Tongue (tissue), 2 donors: ENCODE data around the gene PRKRIP1. TPM values are rescaled to one million over a fixed set of nuclear protein-coding genes. Genes with fewer than 3 reads are reported as not detected.
"Not testable (repeated sequence)": the region's sequence is repeated elsewhere in the genome, so short reads cannot be mapped to it uniquely, and the experiment has no call there.

Source experiments
- DNase-seq: peaks from one replicate; pipeline ENCODE4 v3.0.0-alpha.2; 2015
- total RNA-seq: library from RNA; depleted of rRNA; stranded (reverse); fragments of >200 nt; gene quantifications from one replicate; pipeline ENCODE4 v1.2.3, GENCODE V29; 2014

The PRKRIP1 gene
- total RNA-seq, 1 donor from 2014 or later, result 35.2 TPM

DNA sequence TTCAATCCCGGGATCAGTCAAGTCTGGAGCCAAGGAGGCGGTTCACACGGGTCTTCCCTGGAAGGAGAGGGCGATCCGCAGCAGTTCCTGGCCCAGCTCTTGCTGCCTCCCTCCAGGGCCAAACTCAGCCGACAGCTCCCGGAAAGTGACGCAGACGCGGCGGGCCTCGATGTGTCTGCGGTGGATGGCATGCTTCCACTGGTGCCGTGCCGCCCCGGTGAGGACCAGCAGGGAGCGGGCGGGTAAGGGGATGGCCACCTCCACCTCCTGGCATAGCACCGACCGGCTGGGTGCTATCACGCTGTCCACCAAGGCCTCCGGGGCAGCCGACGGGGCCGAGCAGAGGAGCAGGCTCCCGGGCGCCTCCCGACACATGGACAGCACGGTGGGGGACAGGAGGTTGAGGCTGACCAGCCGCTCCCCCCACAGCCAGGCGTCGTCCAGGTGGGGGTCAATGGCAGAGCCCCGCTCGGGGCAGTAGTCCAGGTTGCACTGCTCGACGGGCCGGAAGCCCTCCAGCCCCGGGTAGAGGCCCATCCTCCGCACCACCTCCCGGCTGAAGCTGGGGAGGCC lies 61.3 kb downstream of the PRKRIP1 start:
- no peak for DNase-seq

DNA sequence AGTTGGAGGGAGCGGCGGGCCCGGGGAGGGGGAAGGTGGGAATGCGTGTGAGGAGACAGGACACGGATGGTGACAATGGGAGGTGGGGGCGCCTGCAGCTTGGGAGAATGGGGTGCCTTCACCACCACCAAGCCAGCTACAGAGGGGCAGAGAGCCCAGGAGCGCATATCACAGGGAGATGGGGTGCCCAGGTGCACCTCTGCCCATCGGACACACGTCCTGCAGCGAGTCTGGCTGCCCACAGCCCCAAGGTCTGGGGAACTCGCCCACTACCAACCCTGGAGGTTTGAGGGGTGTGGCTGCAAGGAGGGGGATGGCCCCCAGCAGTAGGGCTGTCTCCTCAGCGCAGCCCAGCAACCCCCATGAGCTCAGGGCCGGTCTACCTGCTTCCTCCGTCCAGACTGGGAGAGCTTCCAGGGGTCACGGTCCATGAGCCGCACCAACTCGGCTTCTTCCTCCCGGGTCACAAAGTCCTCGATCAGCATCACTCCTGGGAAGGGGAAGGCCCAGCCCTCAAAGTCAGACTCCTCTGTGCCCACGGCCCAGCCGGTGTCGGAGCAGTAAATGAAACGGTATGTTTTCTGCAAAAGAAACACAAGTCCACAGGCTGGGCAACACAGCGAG lies 63.2 kb downstream of the PRKRIP1 start:
- DNase-seq, result no peak

DNA sequence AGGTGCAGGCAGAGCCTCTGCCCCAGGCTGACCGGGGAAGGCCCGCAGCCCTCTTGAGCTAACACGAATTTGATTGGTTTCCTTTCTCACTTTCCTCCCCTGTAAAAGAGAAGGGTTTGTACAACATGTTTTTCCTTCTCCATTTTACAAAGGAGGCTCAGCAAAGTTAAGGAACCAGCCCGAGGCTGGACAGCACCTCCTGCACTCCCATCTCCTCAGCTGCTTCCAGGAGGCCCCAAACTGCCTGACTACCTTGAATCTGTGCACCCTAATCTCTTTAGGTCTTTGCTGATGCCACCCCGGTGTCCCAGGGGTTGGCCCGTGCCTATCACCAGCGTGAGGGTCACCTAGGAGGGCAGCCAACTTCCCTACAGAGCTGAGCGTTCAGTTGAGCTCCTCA lies 64.3 kb downstream of the PRKRIP1 start:
- no peak for DNase-seq

DNA sequence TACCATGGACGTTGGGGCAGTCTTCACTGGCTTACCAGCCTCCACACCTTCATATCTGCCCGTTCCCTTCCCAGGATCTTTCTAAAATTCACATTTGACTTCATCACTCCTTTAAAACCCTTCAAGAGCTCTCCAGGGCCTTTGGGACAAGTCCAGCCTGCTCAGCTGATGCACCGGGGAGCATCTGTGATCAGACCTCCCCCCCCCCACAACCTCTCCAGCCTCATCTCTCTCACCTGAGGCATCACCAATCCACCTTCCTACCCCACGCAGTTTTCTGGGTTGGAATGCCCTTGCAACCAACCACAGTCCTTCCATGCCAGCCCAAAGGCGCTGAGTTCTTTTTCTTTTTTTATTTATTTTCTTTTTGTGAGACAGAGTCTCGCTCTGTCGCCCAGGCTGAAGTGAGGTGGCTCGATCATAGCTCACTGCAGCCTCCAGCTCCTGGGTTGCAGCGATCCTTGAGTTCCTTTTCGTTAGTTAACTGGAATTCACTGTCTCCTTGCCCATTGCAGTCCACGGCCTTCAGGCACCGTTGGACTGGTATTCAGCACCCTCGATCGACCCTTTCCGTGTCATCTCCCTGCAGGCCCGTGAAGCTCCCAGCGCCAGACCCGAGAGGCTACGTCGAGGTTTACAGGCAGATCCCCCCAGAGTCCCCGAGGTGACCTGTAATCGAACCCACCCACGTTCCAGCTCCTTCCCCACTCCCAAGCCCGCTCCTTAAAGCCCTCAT lies 67.8 kb downstream of the PRKRIP1 start:
- no peak for DNase-seq

DNA sequence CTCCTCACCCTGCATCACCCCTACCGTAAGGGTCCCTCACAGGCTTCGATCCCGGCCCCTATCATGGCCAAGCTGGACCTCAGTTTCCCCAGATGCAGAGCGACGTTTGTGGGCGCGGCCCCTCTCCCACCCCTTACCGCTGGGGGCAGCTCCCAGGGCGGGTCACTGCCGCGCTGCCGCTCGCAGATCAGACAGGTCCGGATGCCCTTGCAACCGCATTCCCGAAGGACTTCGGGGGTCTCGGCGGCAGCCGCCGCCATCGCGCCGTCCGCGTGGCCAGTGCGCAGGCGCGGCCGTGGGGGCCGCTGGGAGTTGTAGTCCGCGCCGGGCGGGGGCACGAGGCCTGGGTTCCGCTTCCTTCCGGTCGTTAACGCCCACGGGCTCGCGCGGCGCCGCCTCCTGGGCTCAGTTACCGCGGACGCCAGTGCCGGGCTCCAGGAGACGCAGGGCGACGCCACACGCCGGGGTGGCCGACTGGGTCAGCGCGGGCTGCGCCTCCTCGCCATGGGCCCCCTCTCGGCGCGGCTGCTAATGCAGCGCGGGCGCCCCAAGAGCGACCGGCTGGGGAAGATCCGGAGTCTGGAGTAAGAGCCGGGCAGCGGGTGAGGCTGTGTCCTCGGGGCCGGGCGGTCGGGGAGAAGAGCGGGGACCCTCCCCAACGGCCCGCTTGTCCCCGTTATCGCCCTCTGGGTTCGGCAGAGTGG lies 68.6 kb downstream of the PRKRIP1 start, which contains the start of the genes ALKBH4 and LRWD1:
ALKBH4 (minus strand) TSS at position 287 of the 704 bp plus-strand sequence; CDS start at position 260, 27 bp downstream.
LRWD1 (plus strand) TSS at position 408 of the 704 bp plus-strand sequence; CDS start at position 505, 97 bp downstream.
- peak; percentile 96 for DNase-seq

DNA sequence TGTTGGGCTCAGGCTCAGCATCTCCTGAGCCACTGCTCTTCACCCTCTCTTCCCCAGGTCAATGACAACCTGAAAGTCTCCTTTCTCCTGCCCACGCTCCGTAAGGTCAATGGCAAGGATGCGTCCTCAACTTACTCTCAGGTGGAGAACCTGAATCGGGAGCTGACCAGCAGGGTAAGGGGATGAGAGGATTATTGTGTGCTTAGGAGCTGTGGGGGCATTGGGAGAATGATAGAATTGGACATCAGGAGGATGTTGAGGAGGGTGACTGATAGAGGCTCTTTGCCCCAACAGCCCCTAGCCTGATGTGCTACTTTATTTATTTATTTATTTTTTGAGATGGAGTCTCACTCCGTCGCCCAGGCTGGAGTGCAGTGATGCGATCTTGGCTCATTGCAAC lies 69.9 kb downstream of the PRKRIP1 start:
- no peak for DNase-seq

DNA sequence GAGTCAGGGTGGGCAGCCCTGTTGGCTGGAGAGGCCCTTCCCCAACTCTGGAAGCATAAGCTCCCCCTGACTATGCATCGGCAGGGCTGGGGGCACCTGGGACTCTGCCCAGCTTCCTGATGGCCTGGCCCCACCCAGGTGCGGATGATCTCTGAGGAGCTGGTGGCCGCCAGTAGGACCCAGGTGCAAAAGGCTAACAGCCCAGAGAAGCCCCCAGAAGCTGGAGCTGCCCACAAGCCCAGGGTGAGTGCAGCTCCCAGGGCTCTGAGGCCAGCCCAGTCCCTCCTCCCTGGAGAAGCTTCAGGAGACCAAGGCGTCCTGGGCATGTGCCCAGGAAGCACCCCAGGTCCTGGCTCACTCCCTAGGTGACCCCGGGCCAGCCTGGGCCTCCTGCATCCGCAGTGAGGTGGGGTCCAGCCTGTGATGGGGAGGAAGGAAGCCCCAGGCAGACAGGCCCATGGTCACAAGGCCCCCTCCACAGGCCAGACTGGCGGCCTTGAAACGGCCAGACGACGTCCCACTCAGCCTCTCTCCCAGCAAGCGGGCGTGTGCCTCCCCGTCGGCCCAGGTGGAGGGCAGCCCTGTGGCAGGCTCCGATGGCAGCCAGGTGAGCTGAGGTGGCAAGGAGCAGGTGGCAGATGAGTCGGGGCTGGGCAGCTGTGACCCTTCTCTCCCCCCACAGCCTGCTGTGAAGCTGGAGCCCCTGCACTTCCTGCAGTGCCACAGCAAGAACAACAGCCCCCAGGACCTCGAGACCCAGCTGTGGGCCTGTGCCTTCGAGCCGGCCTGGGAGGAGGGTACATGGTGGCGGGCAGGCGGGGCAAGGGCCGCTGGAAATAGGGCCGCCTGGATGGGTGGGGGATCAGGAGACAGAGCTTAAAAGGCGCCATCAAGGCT lies 71.7 kb downstream of the PRKRIP1 start:
- no peak for DNase-seq

DNA sequence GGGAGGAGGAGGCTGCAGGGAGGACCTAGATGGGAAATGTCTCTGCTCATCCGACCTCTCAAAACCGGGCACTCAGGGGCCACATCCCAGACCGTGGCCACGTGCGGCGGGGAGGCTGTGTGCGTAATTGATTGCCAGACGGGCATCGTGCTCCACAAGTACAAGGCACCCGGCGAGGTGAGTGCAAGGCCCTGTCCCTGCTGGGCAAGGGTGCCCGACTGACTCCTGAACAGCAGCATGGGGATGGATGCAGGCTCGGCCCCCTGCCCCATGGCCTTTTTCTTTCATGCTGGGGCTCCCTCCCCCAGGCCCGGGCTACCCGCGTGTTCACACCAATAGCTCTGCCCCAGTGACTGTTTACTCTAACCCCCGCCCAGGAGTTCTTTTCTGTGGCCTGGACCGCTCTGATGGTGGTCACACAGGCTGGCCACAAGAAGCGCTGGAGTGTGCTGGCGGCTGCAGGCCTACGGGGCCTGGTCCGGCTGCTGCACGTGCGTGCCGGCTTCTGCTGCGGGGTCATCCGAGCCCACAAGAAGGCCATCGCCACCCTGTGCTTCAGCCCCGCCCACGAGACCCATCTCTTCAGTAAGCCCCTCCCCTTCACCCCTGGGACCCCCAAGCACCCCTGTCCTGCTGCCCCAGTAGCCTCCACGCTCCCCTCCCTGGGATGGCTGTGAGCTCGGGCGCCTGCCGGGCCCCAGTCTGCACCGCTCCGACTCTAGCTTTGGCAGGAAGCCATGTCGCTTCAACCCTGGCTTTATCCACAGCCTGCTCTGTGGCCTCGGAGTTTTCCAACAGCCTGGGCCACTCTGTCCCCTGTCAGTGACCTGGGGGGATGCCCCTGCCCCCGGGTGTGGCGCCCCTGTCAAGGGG lies 72.6 kb downstream of the PRKRIP1 start:
- DNase-seq, result no peak

DNA sequence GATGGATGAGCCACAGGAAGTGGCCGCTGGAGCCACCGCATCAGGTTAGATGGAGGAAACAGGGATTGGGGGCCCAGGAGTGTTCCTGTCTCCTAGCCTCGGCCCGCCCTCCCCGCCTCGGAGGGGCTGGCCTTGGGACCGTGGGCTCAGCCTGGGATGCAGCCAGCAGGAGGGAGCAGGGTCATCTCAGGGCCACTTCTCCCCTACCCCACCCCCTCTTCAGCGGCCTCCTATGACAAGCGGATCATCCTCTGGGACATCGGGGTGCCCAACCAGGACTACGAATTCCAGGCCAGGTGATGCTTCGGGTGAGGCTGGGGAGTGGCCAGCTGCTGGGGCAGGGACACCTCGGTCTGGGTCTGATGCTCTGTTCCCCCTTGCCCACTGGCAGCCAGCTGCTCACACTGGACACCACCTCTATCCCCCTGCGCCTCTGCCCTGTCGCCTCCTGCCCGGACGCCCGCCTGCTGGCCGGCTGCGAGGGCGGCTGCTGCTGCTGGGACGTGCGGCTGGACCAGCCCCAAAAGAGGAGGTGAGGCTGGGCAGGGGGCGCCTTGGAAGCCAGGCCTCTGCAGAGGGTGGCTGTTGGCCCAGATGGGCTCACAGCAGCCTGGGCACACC lies 73.3 kb downstream of the PRKRIP1 start:
- no peak for DNase-seq

DNA sequence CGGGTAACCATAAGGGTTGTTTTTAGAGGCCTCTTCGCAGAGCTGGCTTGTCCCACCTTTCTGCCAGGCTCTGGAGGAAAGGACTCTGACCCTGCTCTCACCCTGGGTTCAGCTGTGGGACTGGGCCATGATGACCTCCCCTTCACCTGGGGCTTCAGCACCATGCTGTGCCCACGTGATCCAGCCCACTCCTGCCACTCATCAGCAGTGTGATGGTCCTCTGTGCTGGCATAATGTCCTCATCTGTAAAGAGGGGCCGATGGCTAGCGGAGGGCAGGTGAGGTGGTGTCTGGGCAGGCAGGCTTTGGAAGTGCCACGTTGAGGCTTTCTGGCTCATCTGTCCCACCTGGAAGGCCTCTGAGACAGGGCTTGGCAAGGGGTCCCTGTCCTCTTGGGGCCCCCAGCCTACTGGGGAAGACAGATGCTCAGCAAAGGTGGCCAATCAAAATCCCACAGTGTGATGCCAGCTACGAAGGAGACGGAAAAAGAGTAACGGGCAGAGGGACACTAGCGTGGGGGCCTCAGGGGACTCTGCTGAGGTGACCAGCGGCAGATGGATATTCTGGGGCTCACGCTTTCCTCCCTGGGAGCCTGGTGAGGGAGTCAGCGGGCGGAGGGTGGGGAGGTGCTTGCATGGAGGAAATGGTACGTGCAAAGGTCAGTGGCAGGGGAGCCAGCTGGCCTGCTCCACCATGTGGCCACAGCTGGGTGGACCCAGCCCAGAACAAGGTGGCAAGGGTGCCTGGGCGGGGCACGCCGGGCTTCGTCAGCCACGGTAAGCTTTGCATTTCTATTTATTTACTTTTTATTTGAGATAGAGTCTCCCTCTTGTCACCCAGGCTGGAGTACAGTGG lies 74.0 kb downstream of the PRKRIP1 start:
- no peak for DNase-seq

DNA sequence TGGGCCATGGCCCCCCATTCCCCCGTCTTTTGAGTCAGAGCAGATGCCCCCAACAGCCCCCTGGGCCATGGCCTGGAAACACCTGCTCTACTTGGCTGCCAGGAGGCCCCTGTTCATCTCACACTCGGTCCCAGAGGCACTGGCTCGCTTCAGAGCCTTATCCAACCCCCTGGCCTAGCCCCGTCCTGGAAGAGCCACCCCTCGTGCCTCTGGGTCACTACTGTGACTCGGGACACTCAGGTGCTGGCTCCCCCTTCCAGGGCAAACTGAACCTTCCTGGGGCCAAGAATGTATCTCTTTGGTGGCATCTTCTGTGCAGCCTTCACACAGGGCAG lies 75.6 kb downstream of the PRKRIP1 start:
- DNase-seq, result no peak

DNA sequence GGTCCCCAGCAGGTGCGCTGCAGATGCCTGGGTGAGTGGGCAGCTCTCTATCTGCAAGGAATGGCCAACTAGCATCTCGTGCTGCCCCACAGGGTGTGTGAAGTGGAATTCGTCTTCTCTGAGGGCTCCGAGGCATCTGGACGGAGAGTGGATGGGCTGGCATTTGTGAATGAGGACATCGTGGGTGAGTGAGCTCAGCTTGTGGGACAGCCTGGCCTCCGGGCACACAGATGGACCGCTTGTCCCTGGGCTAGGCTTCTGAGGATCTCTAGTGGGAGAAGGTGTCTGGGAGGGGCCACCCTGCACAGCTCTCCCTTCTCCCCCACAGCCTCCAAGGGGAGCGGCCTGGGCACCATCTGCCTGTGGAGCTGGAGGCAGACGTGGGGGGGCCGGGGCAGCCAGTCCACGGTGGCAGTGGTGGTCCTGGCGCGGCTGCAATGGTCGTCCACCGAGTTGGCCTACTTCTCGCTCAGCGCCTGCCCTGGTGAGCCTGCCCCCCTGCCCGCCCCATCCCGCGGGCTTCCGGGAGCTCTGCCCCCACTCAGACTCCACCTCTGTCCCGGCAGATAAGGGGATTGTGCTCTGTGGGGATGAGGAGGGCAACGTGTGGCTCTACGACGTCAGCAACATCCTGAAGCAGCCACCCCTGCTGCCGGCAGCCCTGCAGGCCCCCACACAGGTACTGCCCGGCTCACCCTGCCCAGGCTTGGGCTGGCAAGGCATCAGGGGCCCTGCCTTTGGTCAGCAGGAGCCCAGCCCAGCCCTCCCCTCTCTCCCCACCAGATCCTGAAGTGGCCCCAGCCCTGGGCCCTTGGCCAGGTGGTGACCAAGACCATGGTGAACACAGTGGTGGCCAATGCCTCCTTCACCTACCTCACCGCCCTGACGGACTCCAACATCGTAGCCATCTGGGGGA lies 76.2 kb downstream of the PRKRIP1 start:
- no peak for DNase-seq

DNA sequence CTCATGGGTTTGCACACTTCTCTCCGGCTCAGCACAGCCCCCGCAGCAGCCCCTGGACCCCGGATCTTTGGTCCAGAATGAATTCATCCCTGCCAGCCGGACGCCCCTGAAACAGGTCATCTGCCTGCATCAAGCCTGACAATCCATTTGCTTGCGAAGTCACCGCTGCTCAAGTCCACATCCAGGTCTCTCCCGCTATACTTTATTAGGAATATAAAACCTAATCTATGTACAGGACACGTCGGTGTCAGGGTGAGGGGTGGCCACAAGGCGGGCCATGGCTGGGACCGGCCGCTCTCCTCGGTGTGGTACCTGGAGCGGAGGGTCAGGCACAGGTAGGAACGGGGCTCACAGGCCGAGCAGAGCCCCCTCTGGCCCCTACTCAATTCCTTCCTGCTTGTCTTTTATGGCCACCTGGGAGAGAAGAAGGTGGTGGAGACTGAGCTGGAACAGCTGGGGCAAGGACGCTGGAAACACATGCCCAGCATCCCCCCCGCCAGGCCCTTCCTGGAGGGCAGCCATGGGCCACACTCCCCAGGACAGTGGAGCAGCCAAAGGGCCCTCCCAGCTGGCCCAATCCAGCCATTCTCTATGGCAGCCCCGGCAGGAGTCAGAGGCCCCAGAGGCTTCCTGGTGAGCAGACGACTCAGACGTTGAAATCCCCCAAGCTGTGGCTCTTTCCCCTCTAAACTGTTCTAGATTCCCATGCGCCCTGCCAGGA lies 77.3 kb downstream of the PRKRIP1 start:
- DNase-seq, result no peak

DNA sequence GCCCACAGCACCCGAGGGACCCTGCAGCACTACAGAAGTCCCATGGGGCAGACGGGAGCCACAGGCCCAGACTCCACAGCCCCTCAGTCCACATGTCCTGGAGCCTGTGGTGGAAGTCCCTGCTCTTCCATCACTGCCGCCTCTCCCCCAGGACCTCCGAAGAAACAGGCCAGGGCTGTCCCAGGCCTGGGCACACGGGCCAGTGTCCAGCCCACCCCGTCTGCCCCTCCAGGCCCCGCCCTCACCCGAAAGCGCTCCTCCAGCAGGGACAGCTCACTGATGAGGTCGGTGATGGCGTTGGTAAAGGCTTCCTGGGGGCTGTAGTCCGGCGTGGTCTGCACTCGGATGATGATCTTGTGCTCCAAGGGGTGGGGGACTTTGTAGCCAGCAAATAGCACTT lies 78.0 kb downstream of the PRKRIP1 start:
- not testable (repeated sequence) for DNase-seq

DNA sequence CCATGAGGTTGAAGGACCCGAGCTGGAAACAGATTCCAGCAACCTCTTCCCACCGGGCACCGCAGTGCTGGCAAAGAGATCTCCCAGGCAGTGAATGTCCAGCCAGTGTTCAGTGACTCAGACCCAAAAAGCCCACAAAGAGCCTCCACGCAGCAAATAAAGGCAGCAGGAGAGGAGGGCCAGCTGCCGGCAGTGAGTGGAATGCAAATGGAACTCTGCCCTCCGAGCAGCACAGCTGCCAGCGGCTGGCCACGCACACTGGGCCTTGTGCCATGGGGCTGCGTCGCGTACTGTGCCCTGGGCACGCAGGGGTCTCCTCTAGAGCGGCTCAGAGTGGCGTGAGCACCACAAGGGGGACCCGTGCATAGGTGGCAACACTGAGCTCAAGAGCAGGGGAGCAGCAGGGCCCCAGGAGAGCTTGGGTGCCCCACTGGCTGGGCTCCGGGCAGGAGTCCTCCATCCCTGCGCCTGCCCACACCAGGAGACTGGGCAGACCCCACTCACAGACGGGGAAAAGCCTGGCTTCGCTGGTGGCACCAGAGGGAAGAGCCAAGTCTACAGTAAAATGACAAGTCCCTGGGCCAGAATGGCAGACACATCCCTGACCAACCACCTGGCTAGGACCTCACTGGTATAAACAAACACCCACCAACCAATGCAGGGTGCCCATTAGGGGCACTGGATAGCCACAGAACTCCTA lies 78.7 kb downstream of the PRKRIP1 start:
- DNase-seq, result not testable (repeated sequence)
